HG03469 (cell line): ENCODE measurements around the gene FBLN2.

Experiments
- ATAC-seq: cut with Tn5 transposase; IDR thresholded peaks from one replicate; pipeline ENCODE4 v1.9.1; 2021; ENCODE audit warnings: mild to moderate bottlenecking, moderate library complexity, moderate number of reproducible peaks; ENCODE audit not compliant: unreplicated experiment

Gene FBLN2

DNA sequence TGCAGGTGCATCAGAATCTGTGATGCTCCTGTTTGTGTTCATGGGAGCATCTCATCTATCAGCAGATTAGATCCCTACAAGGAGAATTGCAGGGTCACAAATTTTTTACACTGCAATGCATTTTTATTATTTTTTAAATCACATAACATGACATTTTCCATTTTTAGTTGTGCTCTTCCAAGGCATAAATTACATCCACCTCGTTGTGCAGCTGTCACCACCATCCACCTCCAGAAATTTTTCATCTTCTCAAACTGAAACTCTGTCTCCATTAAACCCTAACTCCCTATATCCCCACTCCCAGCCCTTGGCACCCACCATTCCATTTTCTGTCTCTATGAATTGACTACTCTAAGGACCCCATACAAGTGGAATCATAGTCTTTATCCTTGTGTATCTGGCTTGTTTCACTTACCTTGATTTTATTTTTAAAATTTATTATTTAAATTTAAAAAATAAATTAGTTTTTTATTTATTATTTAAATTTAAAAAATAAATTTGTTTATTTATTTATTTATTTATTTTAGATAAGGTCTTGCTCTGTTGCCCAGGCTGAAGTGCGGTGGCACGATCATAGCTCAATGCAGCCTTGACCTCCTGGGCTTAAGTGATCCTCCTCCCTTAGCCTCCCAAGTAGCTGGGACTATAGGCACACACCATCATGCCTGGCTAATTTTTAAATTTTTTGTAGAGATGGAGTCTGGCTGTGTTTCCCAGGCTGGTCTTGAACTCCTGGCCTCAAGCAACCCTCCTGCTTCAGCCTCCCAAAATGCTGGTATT, 47.7 kb downstream of the FBLN2 start:
- no peak for ATAC-seq

DNA sequence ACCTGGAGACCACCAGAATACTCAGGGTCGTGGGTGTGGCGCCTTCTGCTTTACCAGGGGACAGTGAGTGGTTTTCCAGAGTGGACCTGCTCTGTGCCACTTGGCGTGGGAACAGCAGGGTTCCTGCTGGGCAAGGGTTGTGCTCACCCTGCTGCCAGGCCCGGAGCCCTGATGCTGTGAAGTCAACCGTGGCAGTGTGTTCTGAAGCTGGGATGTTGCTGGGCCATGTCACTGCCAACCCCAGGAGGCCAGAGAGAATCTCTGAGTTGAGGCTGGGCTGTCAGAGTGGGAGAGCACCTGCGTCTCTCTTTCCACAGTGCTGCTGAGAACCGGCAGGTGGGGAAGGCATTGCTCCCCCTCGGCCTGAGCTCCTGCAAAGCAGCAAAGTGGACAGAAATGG, 48.7 kb downstream of the FBLN2 start:
- no peak for ATAC-seq

DNA sequence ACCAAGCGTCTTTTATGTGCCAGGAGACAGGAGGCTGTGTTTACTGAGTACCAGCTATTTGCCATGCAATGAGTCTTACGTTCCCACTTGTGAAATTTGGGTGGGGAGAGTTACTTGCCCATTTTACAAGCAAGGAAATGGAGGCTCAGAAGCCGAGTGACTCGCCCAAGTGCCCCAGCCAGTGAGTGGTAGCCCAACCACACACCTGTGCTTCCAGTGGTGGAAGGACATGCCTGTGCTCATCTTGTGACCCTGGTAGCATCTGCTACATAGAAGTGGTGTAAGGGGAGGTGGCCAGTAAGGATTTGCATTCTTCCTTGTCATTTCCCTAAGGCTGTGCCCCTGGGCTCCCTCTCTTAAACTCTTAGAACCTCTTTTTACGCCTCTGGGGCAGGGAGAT, 49.3 kb downstream of the FBLN2 start:
- ATAC-seq, result no peak

DNA sequence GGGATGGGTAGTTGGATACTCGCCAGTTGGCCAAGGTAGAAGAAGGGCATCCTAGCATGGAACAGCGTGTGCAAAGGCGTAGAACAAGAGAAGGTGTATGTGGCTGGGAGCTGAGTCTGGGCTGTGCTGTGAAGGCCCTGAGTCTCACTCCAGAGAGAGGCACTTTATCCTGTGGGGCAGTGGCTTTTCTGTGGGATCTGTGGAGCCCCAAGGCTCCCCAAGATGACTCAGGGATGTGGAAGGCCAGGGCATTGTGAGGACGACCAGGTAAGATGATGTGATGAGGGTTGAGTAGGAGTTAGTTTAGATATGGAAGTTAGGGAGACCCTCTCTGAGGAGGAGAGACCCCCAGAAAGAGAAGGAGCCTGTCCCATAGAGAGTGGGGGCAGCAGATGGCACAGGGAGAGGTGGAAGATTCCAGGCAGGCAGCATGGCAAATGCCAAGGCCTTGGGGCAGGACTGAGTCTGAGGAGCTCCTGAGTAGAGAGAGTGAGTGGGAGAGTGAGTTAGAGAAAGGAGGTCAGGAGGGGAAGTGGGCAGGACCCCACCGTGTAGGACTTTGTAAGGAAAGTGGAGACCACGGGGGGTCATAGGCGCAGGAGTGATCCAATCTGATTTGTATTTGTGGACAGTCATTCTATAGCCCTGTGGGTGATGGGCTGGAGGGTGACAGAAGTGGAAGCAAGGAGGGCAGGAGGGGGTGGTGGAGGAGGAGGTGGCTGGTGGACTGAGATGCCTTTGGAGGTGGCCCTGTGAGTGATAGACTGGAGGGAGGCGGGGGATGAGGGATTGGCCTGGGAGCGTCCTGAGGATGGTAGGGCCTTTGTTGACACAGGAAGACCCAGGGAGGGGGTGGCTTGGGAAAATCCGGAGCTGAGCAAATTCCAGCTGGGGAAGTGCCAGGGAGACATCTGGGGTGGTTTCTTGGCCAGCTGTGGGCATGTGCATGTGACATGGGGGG, 50.3 kb downstream of the FBLN2 start:
- no peak for ATAC-seq

DNA sequence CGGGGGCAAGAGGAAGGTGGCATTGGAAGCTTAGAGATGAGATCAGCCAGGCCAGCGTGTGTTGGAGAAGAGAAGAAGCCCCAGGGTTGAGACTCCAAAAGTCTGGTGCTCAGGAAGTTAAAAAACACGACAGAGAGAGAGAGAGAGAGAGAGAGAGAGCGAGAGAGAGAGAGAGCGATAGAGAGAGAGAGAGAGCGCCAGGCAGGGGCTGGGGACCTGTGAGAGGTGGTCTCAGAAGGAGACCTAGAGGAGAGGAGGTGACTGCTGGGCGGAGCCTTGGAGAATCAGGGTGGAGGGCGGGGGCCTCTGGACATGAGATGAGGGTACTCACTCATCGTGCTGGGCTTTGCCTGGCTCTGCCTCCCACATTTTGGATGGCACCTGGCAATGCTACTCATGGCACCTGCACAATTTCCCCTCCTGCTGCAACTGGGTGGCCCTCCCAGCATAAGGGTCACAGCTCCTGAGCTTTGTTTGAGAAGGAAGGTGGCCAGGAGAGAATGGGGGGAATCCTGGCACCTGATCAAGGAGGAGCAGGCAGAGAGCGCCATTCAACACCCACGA, 51.0 kb downstream of the FBLN2 start:
- ATAC-seq, result no peak

DNA sequence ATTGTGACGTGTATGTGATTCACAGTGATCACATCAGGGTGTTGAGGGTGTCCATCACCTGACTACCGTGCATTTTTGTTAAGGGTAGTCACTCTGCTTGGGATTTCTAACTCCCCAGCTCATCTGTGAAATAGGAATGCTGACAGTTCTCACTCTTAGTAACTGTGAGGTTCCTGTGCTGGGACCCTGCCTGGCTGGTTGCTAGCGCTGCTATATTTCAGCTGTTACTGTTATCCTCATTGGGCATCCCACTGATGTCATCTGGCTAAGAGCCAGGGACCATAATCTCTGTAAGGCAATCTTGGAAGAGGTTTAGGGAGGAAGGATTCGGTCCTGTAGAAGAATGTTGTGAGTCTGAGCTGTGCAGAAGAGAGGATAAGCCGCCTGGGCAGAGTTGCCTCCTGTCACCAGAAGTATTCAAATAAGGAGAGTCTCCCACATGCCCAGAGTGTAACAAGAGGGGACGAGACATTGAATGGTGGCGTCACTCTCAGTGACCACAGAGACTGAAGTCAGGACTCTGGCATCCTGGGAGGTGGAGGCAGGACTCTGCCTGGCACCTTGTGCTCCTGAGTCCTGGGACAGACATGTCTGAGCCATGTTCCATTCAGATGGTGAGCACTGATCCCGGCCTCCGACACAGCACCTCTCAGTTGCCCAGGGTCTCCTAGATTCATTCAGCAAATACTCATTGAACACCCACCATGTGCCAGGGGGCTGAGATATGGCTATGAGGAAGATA, 52.2 kb downstream of the FBLN2 start:
- ATAC-seq, result no peak

DNA sequence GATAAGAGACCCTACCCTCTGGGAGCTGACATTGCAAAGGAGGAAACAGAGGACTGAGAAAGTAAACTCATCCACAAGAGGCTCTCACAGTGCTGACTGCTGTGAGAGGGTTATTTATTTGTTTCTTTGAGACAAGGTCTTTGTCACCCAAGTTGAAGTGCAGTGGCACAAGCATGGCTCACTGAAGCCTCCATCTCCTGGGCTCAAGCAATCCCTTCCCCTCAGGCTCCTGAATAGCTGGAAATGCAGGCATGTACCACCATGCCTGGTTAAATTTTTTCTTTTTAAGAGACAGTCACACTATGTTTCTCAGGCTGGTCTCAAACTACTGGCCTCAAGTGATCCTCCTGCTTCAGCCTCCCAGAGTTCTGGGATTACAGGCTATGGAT, 52.8 kb downstream of the FBLN2 start:
- no peak for ATAC-seq

DNA sequence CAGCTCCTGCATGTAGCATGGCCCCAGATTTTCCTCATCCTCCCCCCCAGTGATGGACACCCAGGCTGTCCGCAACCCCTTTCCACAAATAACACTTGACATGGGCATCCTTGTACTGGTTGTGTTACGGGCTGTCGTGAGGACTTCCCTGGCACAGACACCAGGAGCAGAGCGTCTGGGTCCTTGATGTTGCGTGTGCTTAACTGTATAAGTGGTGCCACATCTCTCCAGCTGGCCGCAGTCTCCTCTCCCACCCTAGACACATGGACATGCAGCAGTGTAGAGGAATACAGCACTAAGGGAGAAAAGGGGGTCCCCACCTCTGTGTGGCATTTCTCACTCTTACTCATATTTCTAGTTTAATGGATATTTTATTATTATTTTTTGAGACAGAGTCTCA, 56.6 kb downstream of the FBLN2 start:
- no peak for ATAC-seq

DNA sequence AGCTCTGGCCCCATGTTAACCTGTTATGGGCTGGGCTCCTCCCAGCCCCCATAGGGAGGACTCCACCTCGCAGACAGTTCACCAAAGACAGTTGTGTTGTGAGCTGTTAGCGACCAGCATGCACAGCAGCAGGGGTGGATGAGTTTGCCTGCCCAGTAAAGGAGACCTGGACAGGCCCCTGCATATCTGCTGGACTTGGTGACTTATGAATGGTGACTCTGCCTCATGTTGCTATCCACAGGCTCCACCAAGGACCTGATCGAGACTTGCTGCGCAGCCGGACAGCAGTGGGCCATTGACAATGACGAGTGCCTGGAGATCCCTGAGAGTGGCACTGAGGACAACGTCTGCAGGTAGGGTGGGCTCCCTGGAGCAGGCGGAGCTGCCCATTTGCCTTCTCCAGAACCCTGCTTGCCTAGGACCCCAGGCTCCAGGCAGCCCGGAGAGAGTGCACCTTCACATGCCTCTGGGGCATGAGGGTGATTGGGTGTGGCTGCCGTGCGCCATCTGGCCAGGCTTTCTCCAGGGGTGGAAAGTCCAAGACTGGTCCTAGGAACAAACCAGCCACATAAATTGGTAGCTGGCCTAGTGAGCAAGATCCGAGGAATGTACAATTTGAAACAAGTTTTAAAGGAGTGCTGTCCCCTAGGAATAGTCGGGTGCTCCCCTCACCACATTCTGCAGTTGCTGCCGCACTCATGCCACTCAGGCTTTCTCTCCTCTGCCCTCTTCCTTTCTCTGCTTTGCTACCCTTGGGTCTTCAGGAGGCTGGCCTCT, 59.1 kb downstream of the FBLN2 start:
- ATAC-seq, result no peak

DNA sequence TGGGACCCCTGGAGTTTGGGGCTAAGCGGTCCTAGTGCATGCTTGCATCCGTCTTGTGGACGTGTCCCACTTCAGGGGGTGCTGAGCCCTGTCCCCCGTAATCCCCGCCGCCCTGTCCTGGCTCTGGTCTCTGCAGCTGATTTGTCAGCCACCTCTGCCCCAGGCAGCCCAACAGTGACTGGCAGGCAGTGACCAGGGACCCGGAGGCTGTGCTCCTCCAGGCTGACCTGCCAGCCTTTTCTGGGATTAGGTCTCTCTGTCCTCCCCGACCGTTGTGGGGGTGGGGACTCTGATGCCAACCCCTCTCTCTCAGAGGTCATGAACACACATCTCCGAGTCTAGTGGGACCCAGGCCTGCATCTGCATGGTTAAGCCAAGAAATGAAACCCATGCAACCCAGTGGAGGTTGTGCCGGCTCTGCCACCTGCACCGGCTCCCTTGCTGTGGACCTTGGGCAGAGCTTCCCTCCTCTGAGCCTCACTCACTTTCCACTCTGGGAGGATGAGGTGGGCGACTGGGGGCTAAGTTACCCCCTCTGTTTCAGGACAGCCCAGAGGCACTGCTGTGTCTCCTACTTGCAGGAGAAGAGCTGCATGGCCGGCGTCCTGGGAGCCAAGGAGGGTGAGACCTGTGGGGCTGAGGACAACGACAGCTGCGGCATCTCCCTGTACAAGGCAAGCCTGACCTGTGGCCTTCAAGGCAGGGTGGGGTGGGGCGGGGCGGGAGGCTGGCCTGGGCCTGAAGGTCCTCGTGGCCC, 60.2 kb downstream of the FBLN2 start:
- ATAC-seq, result no peak

DNA sequence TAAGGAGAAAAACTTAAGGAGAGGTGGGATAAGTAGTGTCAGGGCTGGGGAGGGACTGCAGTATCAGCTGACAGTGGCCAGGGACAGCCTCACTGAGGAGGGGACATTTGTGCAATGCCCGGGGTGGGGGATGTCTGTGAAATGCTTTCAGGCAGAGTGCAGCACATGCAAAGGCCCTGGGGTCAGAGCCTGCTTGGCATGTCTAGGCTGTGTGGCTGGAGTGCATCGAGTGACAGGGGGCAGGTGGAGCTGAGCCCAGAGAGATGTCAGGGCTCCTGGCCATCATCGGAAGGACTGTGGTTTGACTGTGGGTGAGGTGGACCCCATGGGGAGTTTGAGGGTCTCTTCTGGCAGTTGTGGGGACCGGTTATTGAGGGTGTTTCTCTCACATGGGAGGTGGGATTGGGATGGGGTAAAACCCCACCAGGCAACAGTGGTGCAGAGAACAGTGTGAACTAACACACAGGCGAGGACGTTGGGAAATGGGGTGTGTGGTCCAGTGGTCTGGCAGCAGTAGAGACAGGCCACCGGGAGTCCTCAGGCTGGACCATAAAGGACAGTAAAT, 61.2 kb downstream of the FBLN2 start:
- ATAC-seq, result no peak

DNA sequence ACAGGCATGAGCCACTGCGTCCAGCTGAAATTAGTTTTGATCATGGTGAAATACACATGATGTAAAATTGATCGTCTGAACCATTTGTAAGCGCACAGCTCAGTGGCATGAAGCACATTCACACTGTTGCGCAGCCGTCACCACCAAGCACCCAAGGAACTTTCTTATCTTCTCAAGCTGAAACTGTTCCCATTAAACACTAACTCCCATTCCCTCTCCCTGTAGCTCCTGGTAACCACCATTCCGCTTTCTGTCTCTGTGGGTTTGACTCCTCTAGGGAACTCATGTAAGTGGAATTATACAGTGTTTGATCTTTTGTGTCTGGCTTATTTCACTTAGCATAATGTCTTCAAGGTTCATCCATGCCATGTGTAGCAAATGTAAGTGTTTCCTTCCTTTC, 62.3 kb downstream of the FBLN2 start:
- no peak for ATAC-seq

DNA sequence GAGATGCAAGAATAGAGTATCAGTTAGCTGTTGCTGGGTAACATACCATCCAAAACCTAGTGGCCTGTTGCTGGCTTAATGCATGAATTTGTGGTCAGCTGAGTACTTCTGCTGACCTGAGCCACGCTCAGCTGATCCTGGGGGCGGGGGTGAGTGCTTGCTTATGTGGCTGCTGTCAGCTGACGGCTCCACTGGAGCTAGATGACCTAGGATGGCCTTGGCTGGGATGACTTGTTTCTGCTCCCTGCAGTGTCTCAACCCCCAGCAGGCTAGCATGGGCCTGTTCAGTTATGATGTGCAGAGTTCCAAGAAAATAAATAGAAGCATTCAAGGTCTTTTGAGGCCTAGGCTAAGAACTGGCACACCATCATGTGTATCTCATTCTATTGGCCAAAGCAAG, 63.9 kb downstream of the FBLN2 start:
- no peak for ATAC-seq

DNA sequence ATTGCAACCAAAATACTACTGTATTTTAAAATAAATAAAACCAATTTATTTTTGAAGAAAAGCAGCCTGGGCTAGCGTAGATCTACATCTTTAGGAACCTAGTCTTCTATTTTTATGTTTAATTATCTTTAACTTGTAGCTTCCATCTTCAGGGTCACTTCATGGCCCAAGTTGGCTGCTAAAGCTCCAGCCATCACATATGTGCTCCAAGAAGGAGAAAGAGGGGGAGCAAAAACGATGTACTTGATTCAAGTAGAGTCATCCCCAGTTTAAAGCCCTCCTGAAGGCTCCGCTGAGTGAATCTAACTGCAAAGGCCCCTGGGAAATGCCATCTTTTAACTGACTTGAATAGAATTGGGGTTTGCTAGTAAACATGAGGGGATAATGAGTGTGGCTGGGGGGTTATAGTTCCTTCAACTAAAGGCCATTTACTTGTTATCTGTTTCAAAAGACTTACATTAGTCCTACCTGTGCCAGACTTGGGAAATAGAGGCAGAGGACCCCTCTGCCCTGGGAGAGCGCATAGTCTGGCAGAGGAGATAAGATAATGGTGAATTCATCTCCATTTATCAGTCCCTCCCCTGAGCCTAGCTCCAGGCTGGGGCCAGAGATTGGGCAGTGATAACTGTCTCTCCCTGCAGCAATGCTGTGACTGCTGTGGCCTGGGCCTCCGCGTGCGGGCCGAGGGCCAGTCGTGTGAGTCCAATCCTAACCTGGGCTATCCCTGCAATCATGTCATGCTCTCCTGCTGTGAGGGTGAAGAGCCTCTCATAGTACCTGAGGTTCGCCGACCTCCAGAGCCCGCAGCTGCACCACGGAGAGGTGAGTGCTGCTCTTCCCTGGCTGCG, 64.6 kb downstream of the FBLN2 start:
- ATAC-seq, result no peak

DNA sequence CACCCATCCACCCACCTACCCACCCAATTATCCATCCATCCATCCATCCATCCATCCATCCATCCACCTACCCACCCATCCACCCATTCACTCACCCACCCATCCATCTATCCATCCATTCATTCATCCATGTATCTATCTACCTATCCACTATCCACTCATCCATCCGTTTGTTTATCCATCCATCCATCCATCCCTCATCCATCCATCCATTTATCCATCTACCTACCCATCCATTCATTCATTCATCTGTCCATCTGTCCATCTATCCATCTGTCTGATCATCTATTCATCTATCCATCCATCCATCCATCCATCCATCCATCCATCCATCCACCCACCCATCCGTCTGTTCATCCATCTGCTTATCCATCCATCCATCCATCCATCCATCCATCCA, 65.7 kb downstream of the FBLN2 start:
- no peak for ATAC-seq

DNA sequence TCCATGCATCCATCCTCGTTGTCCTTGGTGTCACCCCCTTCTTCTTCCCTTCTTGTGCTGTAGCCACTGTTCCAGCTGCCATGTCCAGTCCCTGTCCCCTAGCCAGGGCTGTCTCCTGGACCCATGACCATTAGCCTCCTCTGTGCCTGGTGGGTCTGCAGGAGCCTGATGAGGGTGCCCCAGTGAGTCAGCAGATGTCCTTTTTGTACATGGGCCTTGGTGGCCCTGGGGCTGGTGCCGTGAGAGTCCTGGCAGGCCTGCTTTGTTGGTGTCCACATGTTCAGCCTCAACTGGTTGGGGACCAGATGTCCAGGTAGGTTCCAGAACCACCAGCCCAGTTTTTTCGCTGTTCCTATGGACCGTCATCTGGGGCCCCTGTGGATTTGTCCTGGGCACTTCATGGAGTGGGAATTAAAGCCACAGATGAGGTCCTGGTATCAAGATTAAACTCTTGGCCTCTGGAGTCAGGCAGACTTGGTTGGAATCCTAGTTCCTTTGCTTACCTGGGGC, 66.1 kb downstream of the FBLN2 start:
- ATAC-seq, result no peak

DNA sequence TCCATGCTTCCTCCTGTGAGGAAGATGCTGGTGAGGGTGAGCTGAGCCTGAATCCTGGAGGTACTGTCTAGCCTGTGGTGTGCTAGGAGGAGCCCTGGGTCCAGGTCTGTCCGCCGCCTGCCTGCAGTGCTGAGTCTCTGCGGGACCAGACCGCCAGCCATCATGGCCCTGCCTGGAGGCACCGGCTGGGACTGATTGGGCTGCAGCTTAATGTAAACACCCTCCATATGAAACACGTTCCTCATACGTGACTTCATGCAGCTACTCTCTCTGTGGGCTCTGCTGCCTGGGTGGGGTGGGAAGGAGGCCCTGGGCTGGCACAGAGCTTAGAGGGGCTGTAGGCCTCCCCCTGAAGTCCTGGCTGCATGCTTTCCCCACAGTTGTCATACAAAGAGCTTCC, 67.4 kb downstream of the FBLN2 start:
- no peak for ATAC-seq

DNA sequence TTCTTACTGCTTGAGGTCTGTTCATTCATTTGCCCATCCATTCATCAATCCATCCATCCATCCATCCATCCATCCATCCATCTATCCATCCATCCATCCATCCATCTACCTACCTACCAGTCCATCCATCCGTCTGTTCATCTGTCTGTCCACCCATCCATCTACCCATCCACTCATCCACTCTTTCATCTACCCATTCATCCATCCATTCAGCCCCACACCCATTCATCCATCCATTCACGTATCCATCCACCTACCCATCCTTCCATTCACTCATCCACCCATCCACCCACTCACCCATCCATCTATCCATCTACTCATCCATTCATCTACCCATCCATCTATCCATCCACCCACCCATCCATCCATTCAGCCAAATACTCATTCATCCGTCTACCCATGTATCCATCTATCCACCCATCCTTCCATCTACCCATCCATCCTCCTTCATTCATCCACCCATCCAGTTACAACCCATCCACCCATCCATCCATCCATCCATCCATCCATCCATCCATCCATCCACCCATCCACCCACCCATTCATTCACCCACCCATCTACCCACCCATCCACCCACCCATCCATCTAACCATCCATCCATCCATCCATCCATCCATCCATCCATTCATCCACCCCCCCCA, 68.3 kb downstream of the FBLN2 start:
- ATAC-seq, result no peak
